Hepatocyte (in vitro differentiated cells): Measurements from ENCODE around the gene TSPEAR. TPM values are rescaled to one million over a fixed set of nuclear protein-coding genes. Genes with fewer than 3 reads are reported as not detected.

Experiments
- DNase-seq: peaks from one replicate; pipeline ENCODE4 v3.0.0-alpha.2; 2016; ENCODE audit warnings: low spot score
- H2AFZ ChIP-seq: fragments of 200-600 bp; sonication (generic); 2 replicates; pipeline ENCODE4 v1.6.0; 2016; ENCODE audit warnings: antibody characterized with exemption, mild to moderate bottlenecking
- H3K27ac ChIP-seq: fragments of 200-600 bp; sonication (generic); 2 replicates; pipeline ENCODE4 v1.5.1; 2016; ENCODE audit warnings: mild to moderate bottlenecking
- H3K27me3 ChIP-seq: fragments of 200-600 bp; sonication (generic); 2 replicates; pipeline ENCODE4 v1.6.1; 2016
- H3K36me3 ChIP-seq: fragments of 200-600 bp; sonication (generic); replicated peaks from 2 replicates; pipeline ENCODE4 v1.5.1; 2016; ENCODE audit warnings: low read depth; ENCODE audit not compliant: insufficient read depth
- H3K4me1 ChIP-seq: fragments of 200-600 bp; sonication (generic); 2 replicates; pipeline ENCODE4 v1.5.1; 2016; ENCODE audit warnings: mild to moderate bottlenecking, moderate library complexity; ENCODE audit not compliant: insufficient read depth
- H3K4me2 ChIP-seq: fragments of 200-600 bp; sonication (generic); 2 replicates; pipeline ENCODE4 v1.6.0; 2016
- H3K4me3 ChIP-seq: fragments of 200-600 bp; sonication (generic); 2 replicates; pipeline ENCODE4 v1.5.1; 2016; ENCODE audit warnings: mild to moderate bottlenecking
- H3K79me2 ChIP-seq: fragments of 200-600 bp; sonication (generic); 2 replicates; pipeline ENCODE4 v1.6.0; 2017; ENCODE audit warnings: mild to moderate bottlenecking
- H3K9me2 ChIP-seq: fragments of 200-600 bp; sonication (generic); replicated peaks from 2 replicates; pipeline ENCODE4 v1.6.0; 2017; ENCODE audit warnings: mild to moderate bottlenecking; ENCODE audit not compliant: insufficient read depth
- H3K9me3 ChIP-seq: fragments of 200-600 bp; sonication (generic); 2 replicates; pipeline ENCODE4 v1.5.1; 2016; ENCODE audit warnings: low read depth, mild to moderate bottlenecking
- H4K20me1 ChIP-seq: fragments of 200-600 bp; sonication (generic); 2 replicates; pipeline ENCODE4 v1.6.0; 2016; ENCODE audit warnings: mild to moderate bottlenecking; ENCODE audit not compliant: insufficient read depth, poor library complexity, severe bottlenecking
- CTCF ChIP-seq: fragments of 200-600 bp; sonication (generic); IDR thresholded peaks from 2 replicates; pipeline ENCODE4 v1.5.1; 2016; ENCODE audit warnings: antibody characterized with exemption, mild to moderate bottlenecking; ENCODE audit not compliant: poor library complexity
- EZH2 ChIP-seq: fragments of 200-600 bp; sonication (generic); IDR thresholded peaks from 2 replicates; pipeline ENCODE4 v1.6.1; 2016; ENCODE audit warnings: antibody characterized with exemption, mild to moderate bottlenecking, borderline replicate concordance
- EZH2phosphoT487 ChIP-seq: fragments of 200-600 bp; sonication (generic); IDR thresholded peaks from one replicate; pipeline ENCODE4 v1.6.1; 2018; ENCODE audit warnings: antibody characterized with exemption, mild to moderate bottlenecking, low read depth, moderate library complexity; ENCODE audit not compliant: unreplicated experiment, severe bottlenecking
- WGBS: methylation state at CpG from one replicate; pipeline ENCODE4 v1.1.6; 2016; ENCODE audit warnings: low lambda C conversion rate; ENCODE audit errors: missing lambda C conversion rate; 5-methylcytosine and 5-hydroxymethylcytosine counted together
- polyA plus RNA-seq: library from polyadenylated mRNA; unstranded; fragments of >200 nt; fragmentation: Nextera tagmentation; extraction: Ambion mirVana; gene quantifications from 2 replicates; pipeline ENCODE4 v1.2.1, GENCODE V29; 2016
- total RNA-seq: library from RNA; depleted of rRNA; stranded (reverse); fragments of >200 nt; gene quantifications from 2 replicates; pipeline ENCODE4 v1.2.3, GENCODE V29; 2014

Gene TSPEAR
- total and polyA plus RNA-seq, 2 experiments from 2014 or later = 0.35 TPM; not detected in 1

DNA sequence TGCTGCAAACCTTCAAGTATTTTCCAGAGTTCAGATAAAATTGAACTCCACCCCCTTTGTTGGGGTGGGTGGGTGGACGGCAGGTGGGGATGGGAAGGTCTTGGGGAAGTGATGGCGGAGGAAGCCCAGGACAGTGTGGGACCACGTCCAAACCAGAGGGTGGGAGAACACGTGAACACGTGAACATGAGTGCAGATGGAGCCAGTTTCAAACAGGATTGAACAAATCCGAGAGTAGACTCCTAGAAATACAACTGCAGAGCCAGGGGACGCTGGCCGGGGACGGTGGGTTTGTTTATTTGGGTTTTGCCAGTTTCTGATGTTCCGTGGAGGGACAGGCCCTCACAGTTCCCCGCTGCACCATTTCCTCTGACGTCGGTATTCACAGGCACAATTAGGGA is 163.0 kb downstream of the TSPEAR start:
- Histone ChIP-seq H3K9me3 (peaks cover 7% of the 10 kb centered on the region), H2AFZ (no peak overlapping the region), H4K20me1 (no peaks in the 10 kb centered on the region), H3K4me3 (no peak overlapping the region), H3K27me3 (no peaks in the 10 kb centered on the region), H3K9me2 (no peaks in the 10 kb centered on the region), H3K79me2 (no peaks in the 10 kb centered on the region), H3K36me3 (no peaks in the 10 kb centered on the region), H3K4me1 (no peaks in the 10 kb centered on the region), H3K27ac (peak overlapping the region; percentile 45), H3K4me2 (no peak overlapping the region)
- 82% methylated on average over 13 of the region's 13 CpGs for WGBS
- TF ChIP-seq CTCF = no peak
- no peak for TF ChIP-seq EZH2phosphoT487
- no peak for TF ChIP-seq EZH2
- no peak for DNase-seq

GRCh38 chr21:44547656-44548331 is 163.6 kb downstream of the TSPEAR start:
- no peak for TF ChIP-seq EZH2phosphoT487
- TF ChIP-seq CTCF = no peak
- TF ChIP-seq EZH2 = no peak

GRCh38 chr21:44544566-44544965 is 166.8 kb downstream of the TSPEAR start:
- no peaks in the 10 kb centered on the region for H4K20me1 ChIP-seq
- no peaks in the 10 kb centered on the region for H3K27me3 ChIP-seq
- H3K9me2 ChIP-seq = no peaks in the 10 kb centered on the region
- H3K27ac ChIP-seq = no peak overlapping the region
- no peak overlapping the region for H2AFZ ChIP-seq
- no peaks in the 10 kb centered on the region for H3K79me2 ChIP-seq
- WGBS = 79% methylated on average over 3 of the region's 3 CpGs
- H3K9me3 ChIP-seq = peaks cover 16% of the 10 kb centered on the region
- H3K4me3 ChIP-seq = no peak overlapping the region
- H3K4me1 ChIP-seq = no peaks in the 10 kb centered on the region
- TF ChIP-seq EZH2 = no peak
- TF ChIP-seq EZH2phosphoT487 = no peak
- DNase-seq = no peak
- H3K36me3 ChIP-seq = no peaks in the 10 kb centered on the region
- no peak overlapping the region for H3K4me2 ChIP-seq

More at GRCh38 chr21:44547656-44548331, 163.6 kb downstream of the TSPEAR start:
- Histone ChIP-seq H4K20me1 (no peaks in the 10 kb centered on the region), H3K4me3 (no peak overlapping the region), H3K9me2 (no peaks in the 10 kb centered on the region), H2AFZ (no peak overlapping the region), H3K4me2 (no peak overlapping the region), H3K9me3 (peaks cover 9% of the 10 kb centered on the region), H3K4me1 (no peaks in the 10 kb centered on the region), H3K36me3 (no peaks in the 10 kb centered on the region), H3K27ac (no peak overlapping the region), H3K27me3 (no peaks in the 10 kb centered on the region), H3K79me2 (no peaks in the 10 kb centered on the region)
- no peak for DNase-seq
- WGBS = 78% methylated on average over 5 of the region's 5 CpGs

- Histone ChIP-seq H3K27me3 (no peaks in the 10 kb centered on the region), H3K9me2 (no peaks in the 10 kb centered on the region), H3K4me2 (no peak overlapping the region), H3K4me1 (no peaks in the 10 kb centered on the region), H3K79me2 (no peaks in the 10 kb centered on the region), H3K27ac (no peak overlapping the region), H4K20me1 (no peaks in the 10 kb centered on the region), H2AFZ (no peak overlapping the region), H3K4me3 (no peak overlapping the region), H3K36me3 (no peaks in the 10 kb centered on the region), H3K9me3 (peaks cover 16% of the 10 kb centered on the region)
- TF ChIP-seq EZH2 = no peak
- no peak for TF ChIP-seq EZH2phosphoT487
- TF ChIP-seq CTCF = no peak
- 87% methylated on average over 1 of the region's 1 CpG for WGBS
- no peak for DNase-seq
Observed at GRCh38 chr21:44542716-44543115, 168.7 kb downstream of the TSPEAR start.
